Stimulated activated CD4-positive, alpha-beta T cell treated with anti-CD3 and anti-CD28 coated beads, Interleukin-2, amount 100 ng/mL, for 4 hours (primary cell): Measurements from ENCODE around the gene TMTC4.
"Not testable (repeated sequence)": the region's sequence is repeated elsewhere in the genome, so short reads cannot be mapped to it uniquely, and the experiment has no call there.

ENCODE experiments used
- DNase-seq: peaks from one replicate; pipeline ENCODE4 v3.0.0-alpha.2; 2020; ENCODE audit warnings: low read depth

TMTC4 gene

GRCh38 chr13:100674572-100674871, at the start of gene TMTC4:
TMTC4 (minus strand) TSS chr13:100674795; CDS start chr13:100670362, 4,433 bp downstream.
- DNase-seq = no peak

GRCh38 chr13:100722517-100722916, 47.9 kb upstream of the TMTC4 start:
- no peak for DNase-seq

DNA sequence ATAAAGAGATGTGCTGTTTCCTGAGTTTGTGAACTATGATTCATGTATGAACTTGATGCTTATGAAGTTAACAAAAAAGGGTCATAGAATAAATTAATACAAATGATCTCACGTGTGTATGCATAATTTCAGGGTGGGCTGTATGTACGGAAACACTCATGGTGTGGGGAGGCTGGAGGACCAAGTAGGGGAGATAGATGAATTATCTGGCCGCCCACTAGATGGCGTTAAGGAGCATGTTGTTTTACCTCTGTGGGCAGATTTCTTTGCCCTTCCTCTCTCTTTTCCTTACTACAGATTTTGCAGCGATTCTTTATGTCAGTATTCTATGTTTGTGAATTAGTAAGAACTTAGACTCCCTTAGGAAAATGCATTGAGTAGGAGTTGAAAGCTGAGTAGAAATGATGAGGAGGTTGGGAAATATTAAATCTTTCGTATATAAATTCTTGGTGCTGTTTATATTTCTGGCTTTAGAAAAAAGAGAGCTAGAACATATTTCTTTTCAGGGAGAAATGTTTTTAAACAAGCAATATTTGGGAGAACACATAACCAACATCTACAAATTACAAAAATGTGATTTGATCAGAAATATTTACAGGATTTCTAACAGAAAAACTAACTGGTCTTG, 47.4 kb upstream of the TMTC4 start:
- peak; percentile 25 for DNase-seq

- DNase-seq = no peak
These were observed 41.0 kb upstream of the TMTC4 start for GRCh38 chr13:100715604-100716003.

DNA sequence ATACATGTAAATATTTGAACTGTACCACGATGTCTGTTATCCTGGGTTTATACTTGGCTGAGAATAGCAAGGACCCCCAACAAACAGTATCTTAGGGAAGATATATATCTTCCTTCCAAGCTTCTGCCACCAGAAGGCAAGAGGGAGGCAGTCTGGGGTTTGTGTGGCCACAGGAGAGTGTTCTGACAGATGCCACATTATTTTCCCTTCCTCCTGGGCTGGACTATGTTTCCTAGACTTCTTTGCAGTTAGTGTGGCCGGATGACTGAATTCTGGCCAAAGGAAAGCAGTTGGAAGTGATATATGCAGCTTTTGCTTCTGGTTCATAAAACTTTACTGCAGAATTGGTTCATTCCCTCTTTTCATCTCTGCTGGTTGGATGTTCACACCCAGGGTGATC, 39.9 kb upstream of the TMTC4 start:
- DNase-seq = no peak

GRCh38 chr13:100710176-100710575, 35.6 kb upstream of the TMTC4 start:
- no peak for DNase-seq

- no peak for DNase-seq
These were observed 33.5 kb upstream of the TMTC4 start for GRCh38 chr13:100707818-100708740.

DNA sequence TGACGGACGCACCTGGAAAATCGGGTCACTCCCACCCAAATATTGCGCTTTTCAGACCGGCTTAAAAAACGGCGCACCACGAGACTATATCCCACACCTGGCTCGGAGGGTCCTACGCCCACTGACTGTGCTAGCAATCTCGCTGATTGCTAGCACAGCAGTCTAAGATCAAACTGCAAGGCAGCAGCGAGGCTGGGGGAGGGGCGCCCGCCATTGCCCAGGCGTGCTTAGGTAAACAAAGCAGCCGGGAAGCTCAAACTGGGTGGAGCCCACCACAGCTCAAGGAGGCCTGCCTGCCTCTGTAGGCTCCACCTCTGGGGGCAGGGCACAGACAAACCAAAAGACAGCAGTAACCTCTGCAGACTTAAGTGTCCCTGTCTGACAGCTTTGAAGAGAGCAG, 23.7 kb upstream of the TMTC4 start:
- not testable (repeated sequence) for DNase-seq

DNA sequence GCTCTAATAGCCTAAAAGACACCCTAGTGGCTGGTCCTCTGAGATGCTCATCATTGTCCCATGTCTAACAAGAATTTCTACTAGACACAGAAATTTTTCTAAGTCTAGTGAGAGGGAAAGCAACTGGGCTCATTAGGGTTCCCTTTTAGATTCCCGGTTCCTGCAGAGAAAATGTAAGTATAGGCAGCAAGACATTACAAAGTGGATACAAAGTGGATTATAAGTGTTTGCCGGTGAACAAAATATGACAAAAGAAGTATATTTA, 20.8 kb upstream of the TMTC4 start:
- DNase-seq = no peak

GRCh38 chr13:100694722-100695508, 20.3 kb upstream of the TMTC4 start:
- DNase-seq = no peak

DNA sequence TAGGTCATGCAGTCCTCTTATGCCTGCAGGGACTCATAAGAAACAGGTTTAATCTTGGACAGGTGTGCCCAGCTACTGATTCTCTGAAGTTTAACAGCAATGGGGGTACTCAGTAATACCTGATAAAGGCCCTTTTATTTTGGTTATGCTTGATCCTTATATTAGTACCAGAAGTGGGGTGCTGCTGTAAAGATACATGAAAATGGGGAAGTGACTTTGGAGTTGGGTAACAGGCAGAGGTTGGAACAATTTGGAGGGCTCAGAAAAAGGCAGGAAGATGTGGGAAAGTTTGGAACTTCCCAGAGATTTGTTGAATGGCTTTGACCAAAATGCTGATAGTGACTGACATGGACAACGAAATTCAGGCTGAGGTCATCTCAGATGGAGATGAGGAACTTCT, 14.6 kb upstream of the TMTC4 start:
- no peak for DNase-seq

DNA sequence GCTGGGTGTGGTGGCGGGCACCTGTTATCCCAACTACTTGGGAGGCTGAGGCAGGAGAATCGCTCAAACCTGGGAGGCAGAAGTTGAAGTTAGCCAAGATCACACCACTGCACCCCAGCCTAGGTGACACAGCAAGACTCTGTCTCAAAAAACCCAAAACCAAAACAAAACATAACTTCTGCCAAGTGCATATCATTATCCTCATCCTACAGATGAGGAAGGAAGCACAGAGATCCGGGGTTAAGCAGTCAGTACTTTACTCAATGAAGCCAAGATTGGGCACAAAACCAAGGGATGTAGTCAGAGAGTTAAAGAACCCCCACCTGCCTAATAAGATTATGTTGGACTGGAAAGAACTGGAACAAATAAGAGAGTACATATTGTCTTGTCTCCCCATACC, 5.5 kb upstream of the TMTC4 start:
- DNase-seq = no peak

DNA sequence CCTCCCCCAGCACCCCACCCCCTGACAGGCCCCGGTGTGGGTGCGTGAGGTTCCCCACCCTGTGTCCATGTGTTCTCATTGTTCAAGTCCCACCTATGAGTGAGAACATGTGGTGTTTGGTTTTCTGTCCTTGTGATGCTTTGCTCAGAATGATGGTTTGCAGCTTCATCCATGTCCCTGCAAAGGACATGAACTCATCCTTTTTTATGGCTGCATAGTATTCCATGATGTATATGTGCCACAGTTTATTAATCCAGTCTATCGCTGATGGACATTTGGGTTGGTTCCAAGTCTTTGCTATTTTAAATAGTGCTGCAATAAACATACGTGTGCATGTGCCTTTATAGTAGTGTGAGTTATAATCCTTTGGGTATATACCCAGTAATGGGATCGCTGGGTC, 2.5 kb upstream of the TMTC4 start:
- not testable (repeated sequence) for DNase-seq

- DNase-seq = no peak
These were observed 1.1 kb upstream of the TMTC4 start for GRCh38 chr13:100675661-100676129.

DNA sequence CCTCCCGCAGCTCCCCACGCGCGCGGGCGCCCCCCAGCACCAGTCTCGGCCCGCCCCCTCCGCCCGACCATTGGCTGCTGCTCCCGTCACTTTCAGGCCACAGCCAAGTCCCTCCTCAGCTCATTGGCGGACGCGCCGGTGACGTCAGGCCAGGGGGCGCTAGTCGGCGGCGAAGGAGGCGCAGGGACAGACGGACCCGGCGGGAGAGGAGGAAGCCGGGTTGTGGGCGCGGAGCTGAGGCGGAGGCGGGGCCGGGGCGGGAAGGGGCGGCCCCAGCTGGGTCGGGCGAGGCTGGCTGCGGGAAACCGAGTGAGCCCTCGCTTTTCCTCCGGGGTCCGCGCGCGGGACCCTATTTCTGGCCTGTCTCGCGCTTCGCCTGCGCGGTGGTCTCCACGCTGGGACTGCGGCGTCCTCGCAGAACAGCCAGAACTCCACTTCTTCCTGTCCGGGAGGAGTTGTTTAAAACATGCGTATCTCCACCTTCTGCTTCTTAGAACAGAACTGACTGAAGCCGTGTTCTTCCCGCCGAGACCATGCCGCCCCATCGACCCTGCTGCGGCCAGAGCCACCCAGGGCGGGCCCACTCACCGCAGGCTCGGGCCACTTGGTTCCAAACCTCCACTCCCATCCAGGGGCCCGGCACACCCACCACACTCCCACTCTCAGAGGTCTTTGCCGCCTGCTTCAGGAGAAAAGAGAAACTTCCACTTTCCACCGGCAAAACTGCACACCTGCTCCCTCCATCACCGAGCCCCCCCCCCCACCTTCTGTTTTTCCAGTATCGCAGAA, 471 bp upstream of the TMTC4 start:
- peak; percentile 100 for DNase-seq

DNA sequence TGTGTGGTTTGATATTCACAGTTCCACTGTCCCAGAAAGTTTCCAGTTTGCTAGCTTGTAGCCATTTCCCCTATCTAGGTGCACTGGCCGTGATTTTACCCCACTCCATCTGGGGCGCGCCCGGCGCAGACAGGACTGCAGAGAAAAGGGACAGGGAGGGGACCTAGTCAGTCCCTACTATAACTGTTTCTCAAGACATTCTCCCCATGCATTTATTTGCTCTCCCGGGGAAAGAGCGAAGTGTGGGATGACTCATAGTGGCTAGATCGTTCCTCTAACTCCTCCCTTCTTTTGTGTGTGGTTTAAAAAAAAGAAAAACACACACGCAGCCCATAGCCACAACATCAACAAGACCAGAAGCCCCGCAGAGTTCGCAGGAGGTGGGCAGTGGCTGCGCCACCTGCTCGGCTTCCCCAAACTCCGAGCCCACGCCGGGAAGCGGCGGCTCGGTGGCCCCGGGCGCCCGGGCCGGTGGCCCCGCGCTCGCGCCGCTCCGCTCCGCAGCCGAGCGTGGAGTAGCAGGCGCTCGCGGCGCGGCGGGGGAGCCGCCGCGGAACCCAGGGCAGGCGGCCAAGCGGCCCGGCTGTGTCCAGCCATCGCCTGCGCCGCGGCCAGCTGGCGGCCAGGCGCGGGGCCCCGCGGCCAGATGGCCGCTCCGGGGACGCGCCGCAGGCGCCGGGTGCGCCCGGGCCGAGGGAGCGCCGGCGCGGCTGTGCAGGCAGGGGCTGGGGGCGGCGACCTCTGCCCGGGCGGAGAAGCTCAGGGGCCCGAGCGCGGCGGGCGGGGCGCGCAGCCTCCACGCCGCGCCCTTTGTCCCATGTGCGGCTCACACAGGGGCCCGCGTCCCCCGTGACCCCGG, 653 bp downstream of the TMTC4 start:
- DNase-seq = peak; percentile 42

DNA sequence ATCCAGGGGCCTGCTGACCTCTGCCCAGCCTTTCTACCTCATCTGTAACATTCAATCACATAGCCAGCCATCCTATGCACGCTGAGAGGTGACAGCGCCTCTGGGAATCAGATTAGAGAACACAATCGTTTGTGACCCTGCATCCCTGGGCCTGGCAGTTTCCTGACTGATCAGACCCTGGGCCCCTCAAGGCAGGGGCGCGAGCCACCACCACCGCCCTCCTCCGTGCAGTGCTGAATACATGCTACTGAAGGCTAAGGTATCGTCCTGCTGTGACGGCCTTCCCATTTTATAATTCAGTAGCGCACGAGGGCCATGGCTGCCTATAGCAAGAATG, 1.3 kb downstream of the TMTC4 start:
- no peak for DNase-seq

GRCh38 chr13:100671389-100672182, 3.0 kb downstream of the TMTC4 start:
- no peak for DNase-seq

GRCh38 chr13:100668408-100668807, 6.2 kb downstream of the TMTC4 start:
- no peak for DNase-seq

DNA sequence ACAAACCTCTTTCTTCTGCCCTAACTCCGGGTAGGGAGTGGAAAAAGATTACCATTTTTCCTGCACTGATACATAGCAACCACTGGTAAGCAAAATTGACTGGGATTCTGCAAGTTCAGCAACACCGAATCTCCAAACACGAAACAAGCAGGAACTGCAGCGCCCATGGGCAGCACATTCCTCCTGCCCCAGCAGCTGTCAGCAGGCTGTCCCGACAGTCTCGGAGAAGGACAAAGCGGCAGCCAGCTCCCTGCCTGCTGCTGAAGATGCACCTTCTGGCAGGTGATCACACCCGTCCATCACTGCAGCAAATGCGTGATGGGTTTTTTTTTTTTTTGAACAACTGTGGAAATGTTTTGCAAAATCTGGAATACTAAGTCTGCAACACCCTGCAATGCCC, 6.7 kb downstream of the TMTC4 start:
- no peak for DNase-seq

DNA sequence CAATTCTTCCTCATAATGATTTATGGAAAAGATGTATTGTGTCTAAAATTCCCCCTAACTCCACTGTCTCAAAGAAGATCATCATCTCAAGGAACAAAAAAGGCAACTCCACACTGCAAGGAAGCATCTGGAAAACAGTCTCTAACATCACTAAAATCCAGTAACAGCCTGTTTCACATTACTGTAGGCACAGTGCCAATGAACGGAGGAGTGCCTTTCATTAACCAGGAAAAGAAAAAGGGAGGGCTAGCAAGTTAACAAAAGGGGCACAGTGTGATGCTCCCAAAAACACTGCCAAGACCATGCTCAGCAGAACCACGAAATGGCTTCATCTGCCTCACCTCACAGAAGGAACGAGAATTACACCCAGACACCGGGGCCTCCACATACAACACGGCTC, 8.5 kb downstream of the TMTC4 start:
- DNase-seq = no peak
